H1 (cell line): ENCODE measurements around the gene BRAT1. TPM values are rescaled to one million over a fixed set of nuclear protein-coding genes. Genes with fewer than 3 reads are reported as not detected.

Experiments
- FOSL1 ChIP-seq: IDR thresholded peaks from 2 replicates; pipeline ENCODE4 v1.6.1; 2011; ENCODE audit warnings: mild to moderate bottlenecking, low read depth, low read length, moderate library complexity; ENCODE audit not compliant: insufficient read depth
- KDM4A ChIP-seq: IDR thresholded peaks from one replicate; pipeline ENCODE4 v1.7.1; 2012; ENCODE audit warnings: low read depth, mild to moderate bottlenecking, moderate library complexity, low read length, inconsistent platforms; ENCODE audit not compliant: severe bottlenecking
- SIRT6 ChIP-seq: IDR thresholded peaks from one replicate; pipeline ENCODE4 v1.7.1; 2012; ENCODE audit warnings: low read length, inconsistent platforms
- USF2 ChIP-seq: IDR thresholded peaks from 2 replicates; pipeline ENCODE4 v1.6.1; 2011; ENCODE audit warnings: low read length, improper control_type of control experiment
- polyA plus RNA-seq, 7 experiments: library from polyadenylated mRNA; depleted of rRNA in 3 of 7; stranded (reverse) in 5 of 7; unstranded in 2 of 7; fragments of >200 nt in 5 of 7; fragments of 200-250 nt in 2 of 7; gene quantifications; 1 replicate in 5 of 7; 2 replicates in 1 of 7; 4 replicates in 1 of 7; pipeline versions ENCODE4 v1.2.1 to v1.2.3, GENCODE V29; 2011 to 2013; ENCODE audit warnings: missing spikeins in 2 of 7, mixed read lengths in 2 of 7
- total RNA-seq: library from RNA; stranded (reverse); fragmentation: NEBNext Ultra II Directional; extraction: Animal tissue kit (Norgen Biotek cat#: 25700); gene quantifications from 2 replicates; pipeline ENCODE4 v1.2.1, GENCODE V29; 2021

BRAT1 gene
- total and polyA plus RNA-seq, 2 of the 8 experiments (the other 6 are each of a cell fraction or from before 2014, with no cell fraction given) = 36.8 to 42.3 TPM

DNA sequence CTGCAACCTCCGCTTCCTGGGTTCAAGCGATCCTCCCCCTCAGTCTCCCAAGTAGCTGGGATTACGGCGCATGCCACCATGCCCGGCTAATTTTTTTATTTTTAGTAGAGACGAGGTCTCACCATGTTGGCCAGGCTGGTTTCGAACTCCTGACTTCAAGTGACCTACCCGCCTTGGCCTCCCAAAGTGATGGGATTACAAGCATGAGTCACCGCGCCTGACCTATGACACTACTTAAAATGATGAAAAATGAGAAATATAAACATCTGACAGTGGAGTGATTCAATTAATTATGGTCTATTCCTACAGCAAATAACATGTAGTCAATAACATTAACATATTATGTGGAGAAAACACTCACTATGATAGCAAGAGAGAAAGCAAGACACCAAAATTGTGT, 2.2 kb downstream of the BRAT1 start (continued):
- TF ChIP-seq KDM4A (no peak), FOSL1 (no peak), USF2 (no peak), SIRT6 (no peak)
